RPMI7951 (cell line): ENCODE results near the gene THOC7. TPM values are rescaled to one million over a fixed set of nuclear protein-coding genes. Genes with fewer than 3 reads are reported as not detected.

Experiments
- DNase-seq: peaks from one replicate; pipeline ENCODE4 v3.0.0-alpha.2; 2012; ENCODE audit warnings: low read depth
- total RNA-seq: library from RNA; depleted of rRNA; stranded (reverse); fragments of >200 nt; shearing (Covaris generic); gene quantifications from 2 replicates; pipeline ENCODE4 v1.2.3, GENCODE V29; 2014; rRNA removed

Gene THOC7
- total RNA-seq, 1 experiment from 2014 or later = 166 TPM

DNA sequence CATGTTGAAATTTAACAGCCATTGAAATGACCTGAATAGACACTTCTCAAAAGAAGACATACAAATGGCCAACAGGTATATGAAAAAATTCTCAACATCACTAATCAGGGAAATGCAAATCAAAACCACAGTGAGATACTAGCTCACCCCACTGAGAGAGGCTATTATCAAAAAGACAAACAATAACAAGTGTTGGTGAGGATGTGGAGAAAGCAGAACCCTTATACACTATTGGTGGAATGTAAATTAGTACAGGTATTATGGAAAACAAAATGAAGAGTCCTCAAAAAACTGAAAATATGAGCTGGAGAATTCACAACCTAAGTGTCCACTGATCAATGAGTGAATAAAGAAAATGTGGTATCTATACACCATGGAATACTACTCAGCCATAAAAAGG, 21.5 kb downstream of the THOC7 start:
- no peak for DNase-seq

GRCh38 chr3:63841704-63842103, 21.9 kb downstream of the THOC7 start:
- no peak for DNase-seq

DNA sequence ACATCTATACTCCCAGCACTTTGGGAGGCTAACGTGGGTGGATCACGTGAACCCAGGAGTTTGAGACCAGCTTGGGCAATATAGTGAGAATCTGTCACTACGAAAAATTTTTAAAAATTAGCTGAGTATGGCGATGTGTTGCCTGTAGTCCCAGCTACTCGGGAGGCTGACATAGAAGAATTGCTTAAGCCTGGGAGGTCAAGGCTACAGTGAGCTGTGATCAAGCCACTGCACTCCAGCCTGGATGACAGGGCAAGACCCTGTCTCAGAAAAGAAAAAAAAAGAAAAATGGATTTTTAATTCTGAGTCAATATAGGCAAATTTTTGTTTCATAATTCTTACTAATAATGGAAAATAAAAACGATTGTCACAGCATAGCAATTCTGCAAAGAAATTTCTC, 31.2 kb downstream of the THOC7 start:
- no peak for DNase-seq

DNA sequence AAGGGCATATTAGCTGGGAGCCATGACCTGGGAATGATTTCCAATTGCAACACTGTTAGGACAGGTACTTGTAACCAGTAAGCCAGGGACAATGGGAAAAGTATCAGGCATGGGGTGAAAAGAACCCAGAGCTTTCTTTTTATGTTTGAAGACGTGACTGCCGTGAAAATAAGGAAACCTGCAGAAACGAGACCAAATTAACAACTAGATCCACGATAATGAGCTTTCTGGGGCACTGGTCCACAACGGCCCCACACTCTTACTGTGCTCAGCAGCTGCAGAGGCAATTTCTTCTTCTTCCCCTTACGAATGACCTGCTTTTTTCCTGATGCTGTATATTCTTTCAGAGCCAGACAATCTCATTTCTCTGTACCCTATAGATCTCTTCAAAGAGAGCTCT, 33.1 kb downstream of the THOC7 start:
- no peak for DNase-seq

GRCh38 chr3:63824309-63824708, 39.3 kb downstream of the THOC7 start:
- DNase-seq = peak; percentile 68

- DNase-seq = no peak
These were observed 44.5 kb downstream of the THOC7 start, which contains the start of gene C3orf49 for GRCh38 chr3:63819151-63819398. Gene C3orf49, plus strand, starts transcription at chr3:63819299. Its CDS starts 173 bp downstream, at chr3:63819472.

DNA sequence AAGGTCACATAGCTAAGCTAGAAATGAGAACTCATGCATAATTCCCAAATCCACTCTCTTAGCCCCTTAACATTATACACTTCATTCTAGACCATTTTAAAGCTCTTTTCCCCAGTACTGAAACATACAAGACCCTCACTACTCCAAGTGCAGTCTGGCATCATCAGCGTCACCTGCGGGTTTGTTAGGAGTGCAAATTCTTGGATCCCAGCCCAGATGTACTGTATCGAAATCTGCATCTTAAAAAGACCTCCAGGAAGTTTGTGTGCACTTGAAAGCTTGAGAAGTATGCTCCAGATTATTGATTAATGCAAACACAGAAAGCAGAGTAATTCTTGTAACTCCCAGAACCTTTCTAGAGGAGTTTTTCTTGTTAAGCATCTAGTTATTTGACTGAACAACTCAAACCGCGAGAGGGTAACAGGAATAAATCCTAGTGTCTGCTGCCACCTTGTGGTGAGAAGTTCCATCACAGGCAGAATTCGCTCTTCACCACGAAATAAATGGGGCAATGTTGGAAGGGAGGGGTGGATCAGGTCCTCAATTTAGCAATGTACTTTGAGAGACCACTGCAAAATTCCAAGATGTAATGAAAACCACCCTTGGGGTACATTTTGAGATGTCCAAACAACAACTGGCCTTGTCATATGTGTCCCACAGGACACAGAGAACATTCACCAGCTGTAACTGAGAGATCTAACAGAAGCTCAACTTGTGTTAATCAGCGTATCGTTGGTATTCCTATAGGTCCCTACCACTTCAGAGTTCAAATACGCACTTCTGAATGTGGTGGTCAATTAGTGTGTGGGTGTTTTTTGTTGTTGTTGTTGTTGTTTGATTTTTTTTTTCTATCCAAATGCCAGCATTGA, 45.1 kb downstream of the THOC7 start:
- peak; percentile 61 for DNase-seq

DNA sequence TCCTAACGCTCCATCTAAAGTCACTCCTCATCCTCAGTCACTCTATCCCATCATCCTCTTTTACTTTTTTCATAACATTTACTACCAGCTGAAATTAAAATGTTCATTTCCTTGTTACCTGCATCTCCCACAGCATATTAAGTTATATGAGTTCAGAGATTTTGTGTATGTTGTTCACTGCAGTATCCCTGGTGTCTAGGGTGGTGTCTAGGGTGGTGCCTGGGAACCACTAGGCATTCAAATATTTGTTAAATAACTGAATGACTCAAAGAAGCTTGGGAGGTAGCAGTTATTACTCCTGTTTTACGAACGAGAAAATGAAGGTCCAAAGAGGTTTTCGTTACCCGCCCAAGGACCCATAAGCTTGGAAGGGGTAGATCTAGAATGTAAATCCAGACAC, 46.4 kb downstream of the THOC7 start:
- no peak for DNase-seq

- DNase-seq = peak; percentile 15
These were observed 49.4 kb downstream of the THOC7 start for GRCh38 chr3:63814237-63814636.

DNA sequence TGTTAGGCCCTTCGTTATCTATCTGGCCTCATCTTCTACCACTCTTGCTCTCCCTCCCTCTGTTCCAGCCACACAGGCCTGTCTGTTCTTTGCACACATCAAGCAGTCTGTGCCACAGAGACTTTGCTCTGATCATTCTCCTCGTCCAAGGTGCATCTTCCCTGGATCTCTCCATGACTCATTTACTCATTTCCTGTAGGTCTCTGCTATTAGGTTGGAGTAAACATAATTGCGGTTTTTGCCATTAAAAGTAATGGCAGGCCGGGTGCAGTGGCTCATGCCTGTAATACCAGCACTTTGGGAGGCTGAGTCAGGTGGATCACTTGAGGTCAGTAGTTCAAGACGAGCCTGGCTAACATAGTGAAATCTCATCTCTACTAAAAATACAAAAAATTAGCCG, 54.0 kb downstream of the THOC7 start:
- DNase-seq = peak; percentile 89

DNA sequence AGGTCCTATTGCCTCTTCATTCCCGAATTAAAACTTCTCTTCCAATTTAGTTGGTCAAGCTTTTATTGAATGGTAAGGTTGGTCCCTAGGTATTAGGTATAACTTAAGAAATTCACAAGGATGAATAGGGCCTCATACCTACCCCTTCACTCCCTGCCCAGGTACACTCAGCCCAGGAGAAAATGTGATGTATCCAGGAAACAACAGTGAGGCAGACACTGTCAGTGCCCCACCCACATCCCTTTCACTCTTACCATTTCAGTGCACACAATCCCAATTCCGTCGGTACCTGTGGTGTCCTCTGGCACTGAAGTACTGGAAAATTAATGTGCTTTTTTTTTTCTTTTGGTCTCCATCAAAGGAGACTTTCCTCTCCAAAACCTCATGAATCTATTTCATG, 55.0 kb downstream of the THOC7 start:
- DNase-seq = no peak

DNA sequence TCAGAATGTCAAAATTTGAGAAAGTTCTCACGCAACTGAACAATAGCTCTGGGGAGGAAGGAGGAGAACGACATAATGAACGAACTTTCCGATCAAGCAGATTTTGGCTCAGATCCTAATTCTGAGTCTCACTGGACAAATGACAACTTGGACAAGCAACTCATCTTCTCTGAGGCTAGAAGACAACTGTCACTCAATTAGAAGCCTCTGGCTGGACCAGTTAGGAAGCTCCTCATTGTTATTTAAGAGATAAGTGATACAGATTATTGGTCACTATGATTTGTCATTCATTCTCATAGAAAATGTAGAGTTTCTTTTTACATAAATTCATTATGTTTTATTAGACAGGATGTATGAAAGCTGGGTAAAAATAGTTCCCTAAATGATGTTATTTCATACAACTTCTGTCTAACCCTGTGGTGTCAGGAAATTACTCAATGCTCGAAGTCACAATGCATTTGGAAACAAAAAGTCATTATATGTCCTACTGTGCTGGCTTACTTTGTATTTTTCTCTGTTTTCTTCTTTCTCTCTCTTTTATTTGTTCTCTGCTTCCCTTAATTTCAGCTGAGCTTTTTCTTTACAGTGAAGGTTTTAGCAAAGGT, 55.5 kb downstream of the THOC7 start:
- DNase-seq = no peak

- DNase-seq = no peak
These were observed 59.7 kb downstream of the THOC7 start for GRCh38 chr3:63803911-63804310.

DNA sequence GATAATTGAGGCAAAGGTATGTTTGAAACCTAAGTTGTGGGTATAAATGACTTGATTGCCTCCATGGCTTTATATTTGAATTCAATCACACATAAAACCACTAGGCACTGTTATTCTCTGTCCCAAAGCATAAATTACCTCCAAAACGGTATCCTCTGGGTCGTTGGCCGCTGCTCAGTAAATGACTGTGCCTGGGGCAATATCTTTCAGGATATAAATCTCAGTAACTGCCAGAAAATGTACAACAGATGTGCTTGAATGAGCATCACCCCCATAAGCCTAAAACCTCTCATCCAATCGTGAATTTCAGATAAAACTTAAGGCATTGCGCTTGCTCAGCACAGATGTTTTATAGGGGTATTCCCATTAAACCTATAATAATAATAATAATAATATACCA, 63.5 kb downstream of the THOC7 start:
- peak; percentile 64 for DNase-seq

GRCh38 chr3:63798949-63799348, 64.7 kb downstream of the THOC7 start:
- no peak for DNase-seq

- DNase-seq = no peak
These were observed 65.1 kb downstream of the THOC7 start for GRCh38 chr3:63798544-63798943.

DNA sequence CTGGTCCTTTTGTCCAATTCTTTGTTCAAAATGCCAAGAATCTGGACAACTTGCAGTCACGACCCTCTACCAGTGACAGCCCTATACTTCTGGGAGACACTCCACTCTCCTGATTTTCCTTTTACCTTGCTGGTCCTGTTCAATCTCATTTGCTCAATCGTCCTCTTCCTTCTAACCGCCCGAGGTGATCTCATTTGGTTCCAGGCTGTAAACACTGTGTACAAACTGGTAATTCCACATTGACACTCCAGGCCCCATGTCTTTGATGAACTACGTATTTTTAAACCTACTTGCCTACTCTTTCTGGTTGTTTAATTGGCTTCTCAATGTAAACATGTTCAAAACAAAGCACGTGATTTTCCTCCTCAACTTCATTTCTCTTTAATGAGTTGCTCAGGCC, 68.2 kb downstream of the THOC7 start:
- DNase-seq = no peak

DNA sequence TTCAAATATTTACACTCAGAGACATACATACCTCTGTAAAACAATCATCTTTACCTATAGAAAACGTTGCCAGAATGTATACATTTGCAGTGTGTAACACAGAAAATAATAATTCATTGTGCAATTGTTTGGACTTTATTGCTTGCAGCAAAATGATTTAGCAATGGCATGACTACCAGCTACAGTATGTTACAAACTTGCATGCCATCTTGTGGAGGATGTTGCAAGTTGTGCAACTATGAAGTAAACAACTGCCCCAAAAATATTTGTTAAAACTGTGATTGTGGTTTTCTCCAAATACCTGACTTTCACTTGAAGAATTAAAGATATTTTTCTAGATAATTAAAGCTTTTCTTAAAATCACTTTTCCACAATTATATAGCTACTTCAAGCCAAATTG, 71.6 kb downstream of the THOC7 start:
- peak; percentile 50 for DNase-seq

Other genes starting within 250 kb of the THOC7 start
- not detected in 2 replicates for gene SNTN, start 211.1 kb downstream of the THOC7 start, total RNA-seq
- gene C3orf49, start 44.5 kb downstream of the THOC7 start, total RNA-seq = not detected in 2 replicates
- gene ATXN7, start 62 bp upstream of the THOC7 start, total RNA-seq = 5.4 and 6.1 TPM in 2 replicates
- not detected in 2 replicates for gene SCAANT1, start 48.6 kb upstream of the THOC7 start, total RNA-seq
- gene PSMD6, start 159.7 kb upstream of the THOC7 start, total RNA-seq = 174 and 175 TPM in 2 replicates